ENCODE measurements around the gene AK5. TPM values are rescaled to one million over a fixed set of nuclear protein-coding genes. Genes with fewer than 3 reads are reported as not detected.

The AK5 gene
- total and polyA plus RNA-seq, 2 of the 4 experiments (the other 2 are of a cell fraction), result 22.5 to 25.8 TPM

GRCh38 chr1:77545970-77546369 is 264.2 kb downstream of the AK5 start:
- peaks cover 12% of the 10 kb centered on the region for H3K4me1 ChIP-seq (ENCODE audit: control insufficient read depth, insufficient read depth, low read length)
- H2AK5ac ChIP-seq (ENCODE audit: low read depth, low read length), result peak overlapping the region; percentile 62; the same call in 1 of the 2 replicates
- no peak overlapping the region; the same call in 1 of the 2 replicates for H3K14ac ChIP-seq (replicated peaks; ENCODE audit: low read depth, low read length)
- no peak overlapping the region for H3K4me3 ChIP-seq (ENCODE audit: insufficient read depth, low read depth, low read length)
- peaks cover 0 to 25% of the 10 kb centered on the region in 2 experiments; a peak in 2 of 4 replicates for H3K79me1 ChIP-seq (ENCODE audit: low read depth in 1 of 2, low read length in 2 of 2)
- DNase-seq, result peak; percentile 54
- WGBS, 2 experiments (ENCODE audit: extremely low coverage in 2 of 2, insufficient read length in 1 of 2), result 70% methylated on average over 3 of the region's 5 CpGs; no CpG with 5 or more reads in 1 of the 2 experiments
- intact Hi-C loops (cut with micrococcal nuclease) (no loop called here), in situ Hi-C loops (cut with MboI; ENCODE audit: low sequenced_read_pairs) (no loop called here), dilution Hi-C loops (cut with HindIII; ENCODE audit: low sequenced_read_pairs, unreplicated experiment) (no loop called here)
- no peak overlapping the region for H3K23ac ChIP-seq (ENCODE audit: low read depth, low read length)
- peak overlapping the region; percentile 65 for H3K4ac ChIP-seq (ENCODE audit: low read depth, low read length)
- peak overlapping the region in 1 of 2 experiments; percentile 56; a peak in 2 of 4 replicates for H4K8ac ChIP-seq (ENCODE audit: low read depth in 2 of 2, low read length in 2 of 2)
- H3K27ac ChIP-seq (ENCODE audit: insufficient read depth, low read length), result peak overlapping the region; percentile 25; the same call in 1 of the 2 replicates
- H3K9me3 ChIP-seq (ENCODE audit: control insufficient read depth, insufficient read depth, low read length), result no peaks in the 10 kb centered on the region
- no peak overlapping the region; the same call in 1 of the 2 replicates for H3K4me2 ChIP-seq (ENCODE audit: low read depth, low read length)
- H3K9me1 ChIP-seq (ENCODE audit: insufficient read depth, low read length), result peaks cover 6% of the 10 kb centered on the region
- H2AK9ac ChIP-seq (replicated peaks; ENCODE audit: low read depth, low read length, poor library complexity), result no peak overlapping the region
- no peaks in the 10 kb centered on the region for H3K27me3 ChIP-seq (ENCODE audit: control insufficient read depth, insufficient read depth, low read length)
- no peaks in the 10 kb centered on the region for H4K20me1 ChIP-seq (ENCODE audit: insufficient read depth, low read length)
- peak overlapping the region; percentile 52; the same call in 2 of the 3 replicates for H2BK15ac ChIP-seq (ENCODE audit: low read depth, low read length)
- peak overlapping the region; percentile 58 for H2BK20ac ChIP-seq (ENCODE audit: low read depth, low read length)
- no peak overlapping the region for H3K9ac ChIP-seq (ENCODE audit: low read depth, low read length)
- H3K18ac ChIP-seq (ENCODE audit: low read depth, low read length), result peak overlapping the region; percentile 86
- H2BK5ac ChIP-seq (ENCODE audit: low read depth, low read length, poor library complexity, severe bottlenecking), result peak overlapping the region; percentile 52
- H2BK120ac ChIP-seq (ENCODE audit: low read depth, low read length), result peak overlapping the region; percentile 47
- no peak for TF ChIP-seq NFE2L2 (IDR thresholded peaks at IDR 0.05; ENCODE audit: low read depth, low read length)
- TF ChIP-seq CEBPB (IDR thresholded peaks at IDR 0.05; ENCODE audit: low read depth, low read length), result no peak
- TF ChIP-seq SMC3 (IDR thresholded peaks at IDR 0.05; ENCODE audit: low read depth, low read length), result no peak
- no peak for TF ChIP-seq RCOR1 (IDR thresholded peaks at IDR 0.05; ENCODE audit: insufficient replicate concordance, low read length)
- no peak for TF ChIP-seq MAFK (IDR thresholded peaks at IDR 0.05; ENCODE audit: low read depth, low read length)
- TF ChIP-seq ELK1 (IDR thresholded peaks at IDR 0.05; ENCODE audit: borderline replicate concordance, low read depth, low read length), result no peak
- TF ChIP-seq FOS (IDR thresholded peaks at IDR 0.05; ENCODE audit: low read depth, low read length), result no peak
- TF ChIP-seq CTCF (conservative IDR thresholded peaks at IDR 0.05; ENCODE audit: low read depth, low read length), result no peak
- TF ChIP-seq USF2 (IDR thresholded peaks at IDR 0.05; ENCODE audit: low read depth, low read length), result no peak
- TF ChIP-seq RFX5 (IDR thresholded peaks at IDR 0.05; ENCODE audit: low read depth, low read length), result no peak
- TF ChIP-seq BHLHE40 (IDR thresholded peaks at IDR 0.05; ENCODE audit: low read depth, low read length), result no peak
- TF ChIP-seq CHD1 (IDR thresholded peaks at IDR 0.05; ENCODE audit: low read depth, low read length), result no peak
- ATAC-seq (ENCODE audit: low read depth), result peak; percentile 55
- H2AFZ ChIP-seq (replicated peaks; ENCODE audit: low read length, poor library complexity), result no peak overlapping the region
- POLR2A ChIA-PET (ENCODE audit: unreplicated experiment), result no interaction called here
- CTCF ChIA-PET, result interaction anchor here (1.1 kb wide), 1 partner anchor 10 kb away, joined by 4 read pairs; no protein-coding TSS in a partner anchor
- peak overlapping the region; percentile 51; the same call in 1 of the 2 replicates for H4K5ac ChIP-seq (ENCODE audit: low read depth, low read length)
- no peaks in the 10 kb centered on the region for H3K36me3 ChIP-seq (ENCODE audit: control insufficient read depth, insufficient read depth, low read length)
- no TSS peak for BruUV-seq (replicated peaks)
- H4K91ac ChIP-seq (ENCODE audit: insufficient read depth, low read depth, low read length), result peak overlapping the region; percentile 19; the same call in 1 of the 2 replicates
- no peak overlapping the region for H3K56ac ChIP-seq (ENCODE audit: extremely low read depth, insufficient read depth, low read length)
